Gastroesophageal sphincter (tissue), 3 donors: ENCODE measurements around the gene ATRIP.

Source experiments
- CTCF ChIP-seq, 4 experiments: fragments of 200-600 bp in 2 of 4; fragments of 450-650 bp in 2 of 4; sonication (generic) in 1 of 4; IDR thresholded peaks; one replicate each; pipeline ENCODE4 v1.5.1; 2017 to 2019; ENCODE audit warnings: antibody characterized with exemption in 4 of 4, mild to moderate bottlenecking in 2 of 4, moderate library complexity in 2 of 4
- EP300 ChIP-seq: sonication (generic); formaldehyde crosslinking; IDR thresholded peaks from one replicate; pipeline ENCODE4 v1.6.1; 2017; ENCODE audit warnings: antibody characterized with exemption, mild to moderate bottlenecking
- POLR2A ChIP-seq, 2 donors: fragments of 450-650 bp; IDR thresholded peaks; one replicate each; pipeline ENCODE4 v1.6.1; 2017; ENCODE audit warnings: antibody characterized with exemption in 2 of 2, mild to moderate bottlenecking in 2 of 2, moderate library complexity in 1 of 2
- POLR2AphosphoS5 ChIP-seq: sonication (generic); formaldehyde crosslinking; IDR thresholded peaks from one replicate; pipeline ENCODE4 v1.6.1; 2017; ENCODE audit warnings: antibody characterized with exemption

GRCh38 chr3:48463703-48464102 lies 17.2 kb downstream of the ATRIP start:
- TF ChIP-seq POLR2AphosphoS5 = no peak
- no peak for TF ChIP-seq CTCF (IDR thresholded peaks at IDR 0.05)
- no peak for TF ChIP-seq POLR2A (IDR thresholded peaks at IDR 0.05)
- TF ChIP-seq EP300 = no peak
